Muscle of arm (tissue), 12 donors: ENCODE results near the gene HNRNPL. TPM values are rescaled to one million over a fixed set of nuclear protein-coding genes. Genes with fewer than 3 reads are reported as not detected.
"Not testable (repeated sequence)": the region's sequence is repeated elsewhere in the genome, so short reads cannot be mapped to it uniquely, and the experiment has no call there.

Experiments
- DNase-seq: peaks from one replicate; pipeline ENCODE4 v3.0.0-alpha.2; 2013
- polyA plus RNA-seq, 12 donors: library from polyadenylated mRNA; unstranded; fragments of 120-200 nt; gene quantifications; one replicate each; pipeline ENCODE4 v1.2.1, GENCODE V29; 2013; ENCODE audit not compliant: insufficient read length in 12 of 12

The HNRNPL gene
- polyA plus RNA-seq, 12 donors: 251 to 16,091 (median 284) TPM

- no peak for DNase-seq
Observed at GRCh38 chr19:38834590-38834989, 15.2 kb downstream of the HNRNPL start.

GRCh38 chr19:38834104-38834490 is 15.7 kb downstream of the HNRNPL start:
- DNase-seq: no peak

GRCh38 chr19:38833092-38833425 is 16.7 kb downstream of the HNRNPL start:
- no peak for DNase-seq

- no peak for DNase-seq
Observed at GRCh38 chr19:38831142-38831605, 18.6 kb downstream of the HNRNPL start.

- DNase-seq: no peak
Observed at GRCh38 chr19:38830039-38830733, 19.6 kb downstream of the HNRNPL start.

GRCh38 chr19:38829203-38829602 is 20.6 kb downstream of the HNRNPL start:
- DNase-seq: not testable (repeated sequence)

- DNase-seq: no peak
Observed at GRCh38 chr19:38826856-38827551, 22.8 kb downstream of the HNRNPL start.

- not testable (repeated sequence) for DNase-seq
Observed at GRCh38 chr19:38825936-38826335, 23.9 kb downstream of the HNRNPL start.

GRCh38 chr19:38821230-38821825 is 28.5 kb downstream of the HNRNPL start:
- DNase-seq: not testable (repeated sequence)

GRCh38 chr19:38819231-38819920 is 30.4 kb downstream of the HNRNPL start:
- no peak for DNase-seq

GRCh38 chr19:38817081-38817480 is 32.7 kb downstream of the HNRNPL start:
- DNase-seq: no peak

- DNase-seq: no peak
Observed at GRCh38 chr19:38816131-38816750, 33.5 kb downstream of the HNRNPL start.

- DNase-seq: no peak
Observed at GRCh38 chr19:38815059-38816001, 34.5 kb downstream of the HNRNPL start.

- not testable (repeated sequence) for DNase-seq
Observed at GRCh38 chr19:38813932-38814331, 35.9 kb downstream of the HNRNPL start.

- DNase-seq: no peak
Observed at GRCh38 chr19:38813323-38813722, 36.5 kb downstream of the HNRNPL start.

GRCh38 chr19:38812841-38813320 is 36.9 kb downstream of the HNRNPL start, which contains the start of gene LGALS4:
Gene LGALS4 (minus strand): TSS chr19:38812945. CDS start chr19:38812886, 59 bp downstream.
- no peak for DNase-seq

- DNase-seq: no peak
Observed at GRCh38 chr19:38812009-38812840, 37.6 kb downstream of the HNRNPL start.

- no peak for DNase-seq
Observed at GRCh38 chr19:38809592-38810252, 40.1 kb downstream of the HNRNPL start.

- DNase-seq: no peak
Observed at GRCh38 chr19:38808741-38809140, 41.0 kb downstream of the HNRNPL start.
